A673 (cell line): ENCODE data around the gene LRRC8C. TPM values are rescaled to one million over a fixed set of nuclear protein-coding genes. Genes with fewer than 3 reads are reported as not detected.

Experiments used
- BruUV-seq: library from RNA; stranded (reverse); fragments of 400-500 nt; replicated peaks from 2 replicates; lab custom pipeline; 2021; lab: Mats Ljungman, UMichigan
- CTCF ChIA-PET: fragments of 300-600 bp; sonication (Branson Sonifier 250); formaldehyde crosslinking; loops from one replicate; lab custom pipeline; 2022; ENCODE audit warnings: antibody characterized with exemption; lab: Charles Lee
- POLR2A ChIA-PET: fragments of 300-600 bp; sonication (Branson Sonifier 250); formaldehyde crosslinking; loops from one replicate; lab custom pipeline; 2022; ENCODE audit warnings: antibody characterized with exemption; ENCODE audit not compliant: low non-redundant PET; lab: Charles Lee
- DNase-seq: peaks from one replicate; pipeline ENCODE4 v3.0.0-alpha.2; 2015; ENCODE audit warnings: low spot score
- H3K27ac ChIP-seq: fragments of 200-600 bp; sonication (generic); 2 replicates; pipeline ENCODE4 v1.5.1; 2016; ENCODE audit warnings: mixed run types, low read depth, mild to moderate bottlenecking, mixed read lengths, antibody characterized with exemption, low read length; ENCODE audit not compliant: poor library complexity, severe bottlenecking
- H3K27me3 ChIP-seq: fragments of 200-600 bp; sonication (generic); replicated peaks from 2 replicates; pipeline ENCODE4 v1.6.1; 2017; ENCODE audit warnings: mixed run types, low read depth, mild to moderate bottlenecking, mixed read lengths, antibody characterized with exemption, low read length; ENCODE audit not compliant: insufficient read depth, poor library complexity
- H3K36me3 ChIP-seq: fragments of 200-600 bp; sonication (generic); 2 replicates; pipeline ENCODE4 v1.6.1; 2016; ENCODE audit warnings: mixed run types, mild to moderate bottlenecking, mixed read lengths, antibody characterized with exemption, low read length; ENCODE audit not compliant: insufficient read depth, poor library complexity, severe bottlenecking
- H3K4me1 ChIP-seq: fragments of 200-600 bp; sonication (generic); 2 replicates; pipeline ENCODE4 v1.6.1; 2017; ENCODE audit warnings: mixed run types, mild to moderate bottlenecking, mixed read lengths, antibody characterized with exemption, low read length; ENCODE audit not compliant: insufficient read depth, poor library complexity, severe bottlenecking
- H3K4me3 ChIP-seq: fragments of 200-600 bp; sonication (generic); 2 replicates; pipeline ENCODE4 v1.5.1; 2016; ENCODE audit warnings: low read depth, mixed run types, mild to moderate bottlenecking, mixed read lengths, low read length; ENCODE audit not compliant: poor library complexity, severe bottlenecking
- H3K9me3 ChIP-seq: fragments of 200-600 bp; sonication (generic); 2 replicates; pipeline ENCODE4 v1.6.1; 2016; ENCODE audit warnings: mixed run types, low read depth, mild to moderate bottlenecking, mixed read lengths, antibody characterized with exemption, low read length; ENCODE audit not compliant: poor library complexity, severe bottlenecking
- EZH2 ChIP-seq: fragments of 200-600 bp; sonication (generic); IDR thresholded peaks from 2 replicates; pipeline ENCODE4 v1.6.1; 2017; ENCODE audit warnings: borderline replicate concordance, low read depth, mild to moderate bottlenecking, mixed read lengths, antibody characterized with exemption, low read length; ENCODE audit not compliant: poor library complexity, severe bottlenecking
- intact Hi-C: fragments of 100-400 bp; cut with micrococcal nuclease; formaldehyde crosslinking; loops from one replicate; pipeline ENCODE4 v1.10.0; 2022; ENCODE audit not compliant: unreplicated experiment
- total RNA-seq: library from RNA; stranded (reverse); gene quantifications from 2 replicates; pipeline ENCODE4 v1.2.3, GENCODE V29; 2021
- TF ChIP-seq, protein P1 (sequence below): fragments of 300-800, 200-600 bp; sonication (generic); conservative IDR thresholded peaks from 2 replicates; pipeline ENCODE4 v1.5.1; 2017; ENCODE audit warnings: low read depth, mild to moderate bottlenecking, antibody characterized with exemption, low read length, moderate library complexity, mixed read lengths

LRRC8C gene
- total RNA-seq, 1 experiment from 2014 or later: 6.9 TPM

DNA sequence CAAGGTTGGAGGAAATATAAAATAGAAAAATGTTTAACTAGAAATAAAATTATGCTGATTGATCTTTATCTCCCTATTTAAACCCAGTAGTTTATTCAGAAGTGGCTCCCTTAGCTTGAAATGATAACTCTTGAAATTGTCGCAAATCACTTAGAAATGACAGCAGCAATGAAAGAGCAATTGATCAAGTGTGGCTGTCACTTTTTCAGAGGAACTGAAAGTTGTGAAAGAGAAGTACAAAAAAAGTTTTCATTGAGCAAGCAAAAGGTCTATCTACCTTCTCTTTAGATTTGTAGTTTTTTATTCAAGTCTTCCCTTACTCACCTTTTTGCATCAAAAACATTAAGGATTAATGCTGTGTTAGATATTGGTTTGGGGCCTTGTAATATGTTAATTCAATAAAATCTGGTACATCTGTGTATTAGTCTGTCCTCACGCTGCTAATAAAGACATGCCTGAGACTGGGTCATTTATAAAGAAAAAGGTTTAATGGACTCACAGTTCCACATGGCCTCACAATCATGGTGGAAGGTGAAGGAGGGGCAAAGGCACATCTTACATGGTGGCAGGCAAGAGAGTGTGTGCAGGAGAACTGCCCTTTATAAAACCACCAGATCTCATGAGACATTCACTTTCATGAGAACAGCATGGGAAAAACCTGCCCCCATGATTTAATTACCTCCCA lies 48.3 kb downstream of the LRRC8C start:
- POLR2A ChIA-PET: no interaction called here
- intact Hi-C loops: no loop called here
- no peaks in the 10 kb centered on the region for H3K4me1 ChIP-seq
- no peaks in the 10 kb centered on the region for H3K27me3 ChIP-seq
- H3K36me3 ChIP-seq: no peaks in the 10 kb centered on the region
- BruUV-seq: no TSS peak
- no peaks in the 10 kb centered on the region for H3K9me3 ChIP-seq
- CTCF ChIA-PET: no interaction called here
- TF ChIP-seq, protein P1, sequence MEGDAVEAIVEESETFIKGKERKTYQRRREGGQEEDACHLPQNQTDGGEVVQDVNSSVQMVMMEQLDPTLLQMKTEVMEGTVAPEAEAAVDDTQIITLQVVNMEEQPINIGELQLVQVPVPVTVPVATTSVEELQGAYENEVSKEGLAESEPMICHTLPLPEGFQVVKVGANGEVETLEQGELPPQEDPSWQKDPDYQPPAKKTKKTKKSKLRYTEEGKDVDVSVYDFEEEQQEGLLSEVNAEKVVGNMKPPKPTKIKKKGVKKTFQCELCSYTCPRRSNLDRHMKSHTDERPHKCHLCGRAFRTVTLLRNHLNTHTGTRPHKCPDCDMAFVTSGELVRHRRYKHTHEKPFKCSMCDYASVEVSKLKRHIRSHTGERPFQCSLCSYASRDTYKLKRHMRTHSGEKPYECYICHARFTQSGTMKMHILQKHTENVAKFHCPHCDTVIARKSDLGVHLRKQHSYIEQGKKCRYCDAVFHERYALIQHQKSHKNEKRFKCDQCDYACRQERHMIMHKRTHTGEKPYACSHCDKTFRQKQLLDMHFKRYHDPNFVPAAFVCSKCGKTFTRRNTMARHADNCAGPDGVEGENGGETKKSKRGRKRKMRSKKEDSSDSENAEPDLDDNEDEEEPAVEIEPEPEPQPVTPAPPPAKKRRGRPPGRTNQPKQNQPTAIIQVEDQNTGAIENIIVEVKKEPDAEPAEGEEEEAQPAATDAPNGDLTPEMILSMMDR: no peak
- no peak for TF ChIP-seq EZH2
- H3K4me3 ChIP-seq: no peak overlapping the region
- H3K27ac ChIP-seq: no peak overlapping the region
- DNase-seq: no peak

DNA sequence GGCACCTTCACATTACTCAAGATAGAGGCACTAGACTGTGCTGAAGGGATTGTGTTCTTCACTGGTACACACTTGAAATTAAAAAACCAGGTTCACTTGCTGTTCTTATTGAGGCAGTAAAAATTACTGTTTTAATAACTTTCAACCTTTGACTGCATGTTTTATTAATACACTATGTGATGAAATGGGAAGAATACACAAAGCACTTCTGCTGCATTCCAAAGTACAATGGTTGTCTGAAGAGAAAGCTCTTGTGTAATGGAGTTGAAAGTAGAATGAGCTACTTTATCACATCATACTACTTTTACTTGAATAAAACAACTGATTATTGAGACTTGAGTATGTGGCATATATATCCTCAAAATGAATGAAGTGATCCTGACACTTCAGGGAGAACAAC lies 49.7 kb downstream of the LRRC8C start:
- H3K9me3 ChIP-seq: no peaks in the 10 kb centered on the region
- H3K27me3 ChIP-seq: no peaks in the 10 kb centered on the region
- intact Hi-C loops: no loop called here
- H3K36me3 ChIP-seq: no peaks in the 10 kb centered on the region
- no peak overlapping the region for H3K27ac ChIP-seq
- CTCF ChIA-PET: no interaction called here
- TF ChIP-seq, protein P1: no peak
- TF ChIP-seq EZH2: no peak
- no peak overlapping the region for H3K4me3 ChIP-seq
- BruUV-seq: no TSS peak
- no peak for DNase-seq
- H3K4me1 ChIP-seq: no peaks in the 10 kb centered on the region
- POLR2A ChIA-PET: no interaction called here

DNA sequence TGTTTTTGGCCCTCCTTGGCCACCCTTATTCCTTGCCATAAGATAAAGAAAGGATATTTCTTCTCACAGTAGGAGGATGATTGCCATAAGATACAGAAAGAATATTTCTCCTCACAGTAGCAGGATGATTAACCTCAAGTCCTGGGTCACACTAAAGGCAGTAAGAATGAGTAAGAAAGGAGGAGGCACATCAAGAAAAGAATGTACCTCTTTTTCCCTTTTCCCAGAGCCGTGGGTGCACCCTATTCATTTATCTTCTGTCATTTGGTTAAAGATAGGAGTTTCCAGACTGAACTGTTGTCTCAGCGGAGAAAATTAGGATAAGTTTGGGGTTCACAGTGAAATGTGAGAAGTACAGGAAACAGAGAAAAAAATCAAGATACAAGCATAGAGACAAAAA lies 52.5 kb downstream of the LRRC8C start:
- no peak overlapping the region for H3K4me3 ChIP-seq
- H3K27ac ChIP-seq: no peak overlapping the region
- H3K36me3 ChIP-seq: no peaks in the 10 kb centered on the region
- no peaks in the 10 kb centered on the region for H3K27me3 ChIP-seq
- peaks cover 12% of the 10 kb centered on the region for H3K4me1 ChIP-seq
- TF ChIP-seq, protein P1: no peak
- TF ChIP-seq EZH2: no peak
- H3K9me3 ChIP-seq: no peaks in the 10 kb centered on the region
- DNase-seq: no peak
- no TSS peak for BruUV-seq
- ChIA-PET POLR2A (no interaction called here), CTCF (no interaction called here)
- intact Hi-C loops: no loop called here
